Neuronal stem cell (in vitro differentiated cells): ENCODE data around the gene MDFI.

ENCODE experiments used
- DNase-seq: peaks from one replicate; pipeline ENCODE4 v3.0.0-alpha.2; 2013; ENCODE audit warnings: low spot score
- H2AFZ ChIP-seq: one replicate; pipeline ENCODE4 v1.6.1; 2013; ENCODE audit warnings: mild to moderate bottlenecking, low read length, inconsistent platforms
- H2AK5ac ChIP-seq: 2 replicates; pipeline ENCODE4 v1.6.1; 2013; ENCODE audit warnings: low read depth, mild to moderate bottlenecking, inconsistent platforms, low read length, moderate library complexity, mixed read lengths
- H2BK120ac ChIP-seq: 2 replicates; pipeline ENCODE4 v1.6.1; 2013; ENCODE audit warnings: low read depth, mild to moderate bottlenecking, inconsistent platforms, low read length, moderate library complexity, mixed read lengths
- H2BK12ac ChIP-seq: one replicate; pipeline ENCODE4 v1.6.1; 2013; ENCODE audit warnings: low read length, inconsistent platforms
- H2BK15ac ChIP-seq: 2 replicates; pipeline ENCODE4 v1.6.1; 2013; ENCODE audit warnings: mild to moderate bottlenecking, low read length, inconsistent platforms, mixed read lengths
- H2BK5ac ChIP-seq: one replicate; pipeline ENCODE4 v1.6.1; 2013; ENCODE audit warnings: inconsistent platforms, mild to moderate bottlenecking, low read length, moderate library complexity
- H3K14ac ChIP-seq: one replicate; pipeline ENCODE4 v1.6.1; 2013; ENCODE audit warnings: low read length, inconsistent platforms
- H3K18ac ChIP-seq: 2 replicates; pipeline ENCODE4 v1.6.1; 2013; ENCODE audit warnings: low read length, inconsistent platforms
- H3K23ac ChIP-seq: 2 replicates; pipeline ENCODE4 v1.6.1; 2013; ENCODE audit warnings: low read depth, mild to moderate bottlenecking, mixed read lengths, low read length, inconsistent platforms; ENCODE audit not compliant: poor library complexity
- H3K27ac ChIP-seq: replicated peaks from 3 replicates; pipeline ENCODE4 v1.5.1; 2013; ENCODE audit warnings: low read length, inconsistent platforms
- H3K27me3 ChIP-seq, 3 experiments: 2 replicates each; pipeline ENCODE4 v1.6.1; 2013; ENCODE audit warnings: low read length in 3 of 3, mild to moderate bottlenecking in 2 of 3, inconsistent platforms in 1 of 3, low read depth in 1 of 3, mixed read lengths in 1 of 3, moderate library complexity in 1 of 3; ENCODE audit not compliant: control insufficient read depth in 3 of 3, insufficient read depth in 3 of 3
- H3K36me3 ChIP-seq, 2 donors: replicated peaks in 1 of 2; 2 replicates each; pipeline ENCODE4 v1.6.1; 2013; ENCODE audit warnings: low read length in 2 of 2; ENCODE audit not compliant: control insufficient read depth in 2 of 2, insufficient read depth in 2 of 2
- H3K4ac ChIP-seq: 2 replicates; pipeline ENCODE4 v1.6.1; 2013; ENCODE audit warnings: inconsistent platforms, mild to moderate bottlenecking, low read length, moderate library complexity
- H3K4me1 ChIP-seq, 2 donors: 1 replicate in 1 of 2; 2 replicates in 1 of 2; pipeline ENCODE4 v1.6.1; 2013; ENCODE audit warnings: low read length in 2 of 2, low read depth in 1 of 2; ENCODE audit not compliant: control insufficient read depth in 2 of 2, insufficient read depth in 1 of 2
- H3K4me2 ChIP-seq: one replicate; pipeline ENCODE4 v1.6.1; 2013; ENCODE audit warnings: mild to moderate bottlenecking, low read length, inconsistent platforms; ENCODE audit not compliant: insufficient read depth, poor library complexity, severe bottlenecking
- H3K4me3 ChIP-seq, 2 donors: 2 replicates each; pipeline ENCODE4 v1.5.1; 2013; ENCODE audit warnings: low read length in 2 of 2, mild to moderate bottlenecking in 2 of 2, inconsistent platforms in 1 of 2, moderate library complexity in 1 of 2
- H3K79me1 ChIP-seq: one replicate; pipeline ENCODE4 v1.6.1; 2013; ENCODE audit warnings: low read depth, mild to moderate bottlenecking, inconsistent platforms, low read length, moderate library complexity
- H3K9ac ChIP-seq: one replicate; pipeline ENCODE4 v1.6.1; 2013; ENCODE audit warnings: mild to moderate bottlenecking, low read depth, low read length, inconsistent platforms; ENCODE audit not compliant: poor library complexity
- H3K9me3 ChIP-seq, 2 donors: replicated peaks in 1 of 2; 2 replicates each; pipeline versions ENCODE3 to v1.6.1; 2013; ENCODE audit warnings: low read length in 2 of 2, mild to moderate bottlenecking in 2 of 2, inconsistent platforms in 1 of 2, low read depth in 1 of 2, mixed read lengths in 1 of 2, moderate library complexity in 1 of 2; ENCODE audit not compliant: control insufficient read depth in 2 of 2, insufficient read depth in 1 of 2
- H4K8ac ChIP-seq: one replicate; pipeline ENCODE4 v1.6.1; 2013; ENCODE audit warnings: low read depth, mild to moderate bottlenecking, inconsistent platforms, low read length, moderate library complexity
- H4K91ac ChIP-seq: one replicate; pipeline ENCODE4 v1.6.1; 2013; ENCODE audit warnings: low read length, low read depth, mild to moderate bottlenecking, inconsistent platforms; ENCODE audit not compliant: poor library complexity
- WGBS, 2 donors: extraction: QIAGEN DNeasy Blood & Tissue Kit; methylation state at CpG; one replicate each; pipeline ENCODE4 v1.1.7; 2013; ENCODE audit warnings: missing lambda C conversion rate in 2 of 2, mixed read lengths in 1 of 2; ENCODE audit not compliant: insufficient read length in 2 of 2, insufficient replicate concordance in 1 of 2; ENCODE audit errors: extremely low coverage in 2 of 2; 5-methylcytosine and 5-hydroxymethylcytosine counted together

The MDFI gene

GRCh38 chr6:41672016-41672415 is 33.7 kb downstream of the MDFI start:
- H2BK5ac ChIP-seq: no peak overlapping the region
- H3K27me3 ChIP-seq: peaks cover 0 to 30% (median 2%) of the 10 kb centered on the region in 3 experiments
- no peak overlapping the region for H4K91ac ChIP-seq
- WGBS, 2 donors: no CpG with 5 or more reads among the region's 7 CpGs
- no peaks in the 10 kb centered on the region for H3K36me3 ChIP-seq
- no peak overlapping the region for H2AK5ac ChIP-seq
- H3K9ac ChIP-seq: no peak overlapping the region
- no peak overlapping the region for H4K8ac ChIP-seq
- H3K79me1 ChIP-seq: no peaks in the 10 kb centered on the region
- H3K27ac ChIP-seq: no peak overlapping the region
- no peak overlapping the region for H3K4ac ChIP-seq
- no peak overlapping the region for H3K4me2 ChIP-seq
- H3K9me3 ChIP-seq: peaks cover 0 to 2% of the 10 kb centered on the region in 2 donors
- DNase-seq: no peak
- no peak overlapping the region for H2BK15ac ChIP-seq
- no peak overlapping the region for H2BK120ac ChIP-seq
- no peak overlapping the region for H3K23ac ChIP-seq
- H2BK12ac ChIP-seq: no peak overlapping the region
- no peak overlapping the region for H3K14ac ChIP-seq
- H3K4me3 ChIP-seq: no peak overlapping the region
- peaks cover 4 to 6% of the 10 kb centered on the region in 2 donors for H3K4me1 ChIP-seq
- no peak overlapping the region for H3K18ac ChIP-seq
- no peak overlapping the region for H2AFZ ChIP-seq

- Histone ChIP-seq H3K14ac (no peak overlapping the region), H3K79me1 (no peaks in the 10 kb centered on the region), H3K4ac (no peak overlapping the region), H3K4me2 (no peak overlapping the region), H3K4me1 (peaks cover 6 to 12% of the 10 kb centered on the region in 2 donors), H4K91ac (no peak overlapping the region), H3K18ac (peak overlapping the region; percentile 61), H2BK120ac (no peak overlapping the region), H2AFZ (peak overlapping the region; percentile 1), H3K27me3 (peaks cover 0 to 32% (median 5%) of the 10 kb centered on the region in 3 experiments), H3K23ac (peak overlapping the region; percentile 17), H3K27ac (no peak overlapping the region), H3K9ac (no peak overlapping the region), H2BK15ac (peak overlapping the region; percentile 19), H3K4me3 (no peak overlapping the region), H4K8ac (no peak overlapping the region), H3K36me3 (no peaks in the 10 kb centered on the region), H3K9me3 (peaks cover 0 to 2% of the 10 kb centered on the region in 2 donors), H2BK12ac (no peak overlapping the region), H2BK5ac (no peak overlapping the region), H2AK5ac (no peak overlapping the region)
- no CpG with 5 or more reads among the region's 17 CpGs for WGBS, 2 donors
- no peak for DNase-seq
Observed at GRCh38 chr6:41672816-41673703, 34.8 kb downstream of the MDFI start.

GRCh38 chr6:41673704-41674000 is 35.4 kb downstream of the MDFI start:
- H3K36me3 ChIP-seq: no peaks in the 10 kb centered on the region
- H2BK15ac ChIP-seq: peak overlapping the region; percentile 19
- no peak overlapping the region for H3K23ac ChIP-seq
- H2BK120ac ChIP-seq: no peak overlapping the region
- H4K8ac ChIP-seq: no peak overlapping the region
- no peak overlapping the region for H3K27ac ChIP-seq
- H3K14ac ChIP-seq: no peak overlapping the region
- no peak overlapping the region for H4K91ac ChIP-seq
- no CpG with 5 or more reads among the region's 5 CpGs for WGBS, 2 donors
- peaks cover 0 to 2% of the 10 kb centered on the region in 2 donors for H3K9me3 ChIP-seq
- peaks cover 9 to 12% of the 10 kb centered on the region in 2 donors for H3K4me1 ChIP-seq
- no peaks in the 10 kb centered on the region for H3K79me1 ChIP-seq
- no peak overlapping the region for H3K4me3 ChIP-seq
- H2AFZ ChIP-seq: peak overlapping the region; percentile 1
- H3K4ac ChIP-seq: no peak overlapping the region
- peaks cover 0 to 33% (median 5%) of the 10 kb centered on the region in 3 experiments for H3K27me3 ChIP-seq
- H3K9ac ChIP-seq: no peak overlapping the region
- no peak overlapping the region for H3K4me2 ChIP-seq
- no peak overlapping the region for H2BK5ac ChIP-seq
- peak overlapping the region; percentile 61 for H3K18ac ChIP-seq
- DNase-seq: no peak
- H2BK12ac ChIP-seq: no peak overlapping the region
- peak overlapping the region; percentile 12 for H2AK5ac ChIP-seq

- Histone ChIP-seq H3K36me3 (no peaks in the 10 kb centered on the region), H3K4me3 (no peak overlapping the region), H3K9ac (no peak overlapping the region), H3K18ac (no peak overlapping the region), H3K4me1 (peaks cover 11 to 12% of the 10 kb centered on the region in 2 donors), H3K4ac (no peak overlapping the region), H2BK15ac (no peak overlapping the region), H2AFZ (no peak overlapping the region), H3K27ac (no peak overlapping the region), H4K91ac (no peak overlapping the region), H3K14ac (no peak overlapping the region), H2BK12ac (no peak overlapping the region), H3K4me2 (no peak overlapping the region), H3K9me3 (no peaks in the 10 kb centered on the region), H4K8ac (no peak overlapping the region), H3K27me3 (peaks cover 0 to 36% (median 5%) of the 10 kb centered on the region in 3 experiments), H3K79me1 (no peaks in the 10 kb centered on the region), H2BK5ac (no peak overlapping the region), H2BK120ac (no peak overlapping the region), H2AK5ac (peak overlapping the region; percentile 12), H3K23ac (no peak overlapping the region)
- no CpG with 5 or more reads among the region's 7 CpGs for WGBS, 2 donors
- DNase-seq: no peak
Observed at GRCh38 chr6:41674231-41675000, 36.1 kb downstream of the MDFI start.
